BE2C (cell line): ENCODE data around the gene LARP4.
"Not testable (repeated sequence)": the region's sequence is repeated elsewhere in the genome, so short reads cannot be mapped to it uniquely, and the experiment has no call there.

Source experiments
- DNase-seq: peaks from one replicate; pipeline ENCODE4 v3.0.0-alpha.2; 2020
- H3K27me3 ChIP-seq: fragments of 250-450 bp; sonication (Bioruptor Pico); 2 replicates; pipeline ENCODE4 v1.5.1; 2020; ENCODE audit warnings: mild to moderate bottlenecking
- H3K36me3 ChIP-seq: fragments of 250-450 bp; sonication (Bioruptor Pico); 2 replicates; pipeline ENCODE4 v1.5.1; 2020; ENCODE audit warnings: mild to moderate bottlenecking
- H3K4me1 ChIP-seq: fragments of 250-450 bp; sonication (Bioruptor Pico); 2 replicates; pipeline ENCODE4 v1.5.1; 2020
- H3K4me3 ChIP-seq: 2 replicates; pipeline ENCODE4 v1.5.1; 2011; ENCODE audit warnings: low read depth, low read length
- H3K9me3 ChIP-seq: fragments of 250-450 bp; sonication (Bioruptor Pico); 2 replicates; pipeline ENCODE4 v1.5.1; 2020
- TF ChIP-seq, protein P1 (sequence below): IDR thresholded peaks from 2 replicates; pipeline ENCODE4 v1.5.1; 2012; ENCODE audit warnings: mild to moderate bottlenecking, low read depth, low read length

LARP4 gene

DNA sequence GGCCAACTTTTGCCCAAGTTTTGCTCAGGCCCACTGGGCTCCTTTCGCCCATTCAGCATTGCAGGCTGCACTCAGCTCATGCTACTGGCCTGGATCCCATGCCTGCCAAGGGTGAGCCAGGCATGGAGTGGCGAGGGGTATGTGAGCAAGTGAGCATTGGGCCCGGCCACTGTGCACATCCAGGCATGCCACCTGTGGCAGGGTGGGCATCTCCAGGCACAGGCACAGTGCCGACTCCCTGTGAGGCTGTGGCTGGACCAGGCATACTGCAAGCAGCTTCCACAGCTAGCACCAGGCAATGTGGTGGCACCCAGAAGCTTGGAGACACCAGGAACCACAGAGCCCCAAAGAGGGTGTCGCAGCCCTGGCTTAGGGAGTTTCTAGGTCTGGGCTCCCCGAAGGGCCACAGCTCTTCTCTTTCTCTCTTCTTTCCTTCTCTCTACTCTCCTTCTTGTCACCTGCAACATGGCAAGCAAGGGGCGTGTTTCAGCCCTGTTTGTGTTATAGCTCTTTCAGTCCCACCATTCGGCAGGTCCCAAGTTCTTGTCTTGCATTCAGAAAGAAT is 19.8 kb upstream of the LARP4 start:
- Histone ChIP-seq H3K4me1 (no peaks in the 10 kb centered on the region), H3K4me3 (no peak overlapping the region), H3K9me3 (no peaks in the 10 kb centered on the region), H3K27me3 (no peaks in the 10 kb centered on the region), H3K36me3 (no peaks in the 10 kb centered on the region)
- TF ChIP-seq, protein P1, sequence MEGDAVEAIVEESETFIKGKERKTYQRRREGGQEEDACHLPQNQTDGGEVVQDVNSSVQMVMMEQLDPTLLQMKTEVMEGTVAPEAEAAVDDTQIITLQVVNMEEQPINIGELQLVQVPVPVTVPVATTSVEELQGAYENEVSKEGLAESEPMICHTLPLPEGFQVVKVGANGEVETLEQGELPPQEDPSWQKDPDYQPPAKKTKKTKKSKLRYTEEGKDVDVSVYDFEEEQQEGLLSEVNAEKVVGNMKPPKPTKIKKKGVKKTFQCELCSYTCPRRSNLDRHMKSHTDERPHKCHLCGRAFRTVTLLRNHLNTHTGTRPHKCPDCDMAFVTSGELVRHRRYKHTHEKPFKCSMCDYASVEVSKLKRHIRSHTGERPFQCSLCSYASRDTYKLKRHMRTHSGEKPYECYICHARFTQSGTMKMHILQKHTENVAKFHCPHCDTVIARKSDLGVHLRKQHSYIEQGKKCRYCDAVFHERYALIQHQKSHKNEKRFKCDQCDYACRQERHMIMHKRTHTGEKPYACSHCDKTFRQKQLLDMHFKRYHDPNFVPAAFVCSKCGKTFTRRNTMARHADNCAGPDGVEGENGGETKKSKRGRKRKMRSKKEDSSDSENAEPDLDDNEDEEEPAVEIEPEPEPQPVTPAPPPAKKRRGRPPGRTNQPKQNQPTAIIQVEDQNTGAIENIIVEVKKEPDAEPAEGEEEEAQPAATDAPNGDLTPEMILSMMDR: no peak
- DNase-seq: no peak

GRCh38 chr12:50387487-50387886 is 13.2 kb upstream of the LARP4 start:
- DNase-seq: no peak
- TF ChIP-seq, protein P1: no peak
- H3K4me1 ChIP-seq: peaks cover 7% of the 10 kb centered on the region
- no peaks in the 10 kb centered on the region for H3K9me3 ChIP-seq
- H3K36me3 ChIP-seq: no peaks in the 10 kb centered on the region
- H3K4me3 ChIP-seq: no peak overlapping the region
- H3K27me3 ChIP-seq: no peaks in the 10 kb centered on the region

GRCh38 chr12:50387972-50388478 is 12.7 kb upstream of the LARP4 start:
- Histone ChIP-seq H3K4me3 (no peak overlapping the region), H3K4me1 (peaks cover 7% of the 10 kb centered on the region), H3K36me3 (no peaks in the 10 kb centered on the region), H3K27me3 (no peaks in the 10 kb centered on the region), H3K9me3 (no peaks in the 10 kb centered on the region)
- TF ChIP-seq, protein P1: no peak
- DNase-seq: no peak

- H3K36me3 ChIP-seq, H3K27me3 ChIP-seq, H3K4me1 ChIP-seq, H3K9me3 ChIP-seq, H3K4me3 ChIP-seq, DNase-seq: not testable (repeated sequence)
Measured at GRCh38 chr12:50388793-50389192, 11.9 kb upstream of the LARP4 start.

GRCh38 chr12:50390316-50390741 is 10.4 kb upstream of the LARP4 start:
- Histone ChIP-seq H3K4me1 (peaks cover 7% of the 10 kb centered on the region), H3K9me3 (no peaks in the 10 kb centered on the region), H3K27me3 (no peaks in the 10 kb centered on the region), H3K4me3 (no peak overlapping the region), H3K36me3 (no peaks in the 10 kb centered on the region)
- no peak for DNase-seq
- TF ChIP-seq, protein P1: no peak

DNA sequence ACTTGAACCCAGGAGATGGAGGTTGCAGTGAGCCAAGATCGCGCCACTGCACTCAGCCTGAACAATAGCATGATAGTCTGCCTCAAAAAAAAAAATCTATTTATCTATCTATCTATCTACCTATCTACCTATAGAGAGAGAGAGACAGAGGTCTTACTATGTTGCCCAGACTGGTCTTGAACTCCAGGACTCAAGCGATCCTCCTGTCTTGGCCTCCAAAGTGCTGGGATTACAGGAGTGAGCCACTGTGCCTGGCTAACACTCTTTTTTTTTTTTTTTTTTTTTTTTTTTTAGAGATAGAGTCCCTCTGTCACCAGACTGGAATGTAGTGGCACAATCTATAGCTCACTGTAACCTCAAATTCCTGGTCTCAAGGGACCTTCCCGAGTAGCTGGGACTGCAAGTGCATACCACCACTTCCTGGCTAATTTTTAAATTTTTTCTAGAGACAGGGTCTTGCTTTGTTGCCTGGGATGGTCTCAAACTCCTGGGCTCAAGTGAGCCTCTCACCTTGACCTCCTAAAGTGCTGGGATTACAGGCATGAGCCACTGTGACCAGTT is 6.1 kb upstream of the LARP4 start:
- Histone ChIP-seq H3K9me3 (no peaks in the 10 kb centered on the region), H3K27me3 (no peaks in the 10 kb centered on the region), H3K4me1 (no peaks in the 10 kb centered on the region), H3K36me3 (no peaks in the 10 kb centered on the region), H3K4me3 (no peak overlapping the region)
- TF ChIP-seq, protein P1: no peak
- DNase-seq: no peak
